GM23248 (cell line): ENCODE measurements around the gene PDLIM7. TPM values are rescaled to one million over a fixed set of nuclear protein-coding genes. Genes with fewer than 3 reads are reported as not detected.

ENCODE experiments used
- DNase-seq: peaks from one replicate; pipeline ENCODE4 v3.0.0-alpha.2; 2015
- H2AFZ ChIP-seq: fragments of 200-600 bp; sonication (generic); 2 replicates; pipeline ENCODE4 v1.6.1; 2016; ENCODE audit warnings: antibody characterized with exemption
- H3F3A ChIP-seq: fragments of 200-600 bp; sonication (generic); 2 replicates; pipeline ENCODE4 v1.6.1; 2016; ENCODE audit warnings: mild to moderate bottlenecking, antibody characterized with exemption, mixed run types; ENCODE audit not compliant: insufficient read depth
- H3K27ac ChIP-seq: fragments of 200-600 bp; sonication (generic); 2 replicates; pipeline ENCODE4 v1.5.1; 2016; ENCODE audit warnings: mild to moderate bottlenecking
- H3K27me3 ChIP-seq: fragments of 200-600 bp; sonication (generic); replicated peaks from 2 replicates; pipeline ENCODE4 v1.6.1; 2016; ENCODE audit warnings: mild to moderate bottlenecking; ENCODE audit not compliant: insufficient read depth
- H3K36me3 ChIP-seq: fragments of 200-600 bp; sonication (generic); 2 replicates; pipeline ENCODE4 v1.6.1; 2016; ENCODE audit warnings: low read depth, mild to moderate bottlenecking
- H3K4me1 ChIP-seq: fragments of 200-600 bp; sonication (generic); 2 replicates; pipeline ENCODE4 v1.6.1; 2016; ENCODE audit warnings: mild to moderate bottlenecking; ENCODE audit not compliant: insufficient read depth
- H3K4me2 ChIP-seq: fragments of 200-600 bp; sonication (generic); one replicate; pipeline ENCODE4 v1.6.1; 2016; ENCODE audit warnings: mild to moderate bottlenecking; ENCODE audit not compliant: unreplicated experiment
- H3K4me3 ChIP-seq: fragments of 200-600 bp; sonication (generic); 2 replicates; pipeline ENCODE4 v1.5.1; 2016; ENCODE audit warnings: mild to moderate bottlenecking
- H3K79me2 ChIP-seq: fragments of 200-600 bp; sonication (generic); 2 replicates; pipeline ENCODE4 v1.6.1; 2016; ENCODE audit warnings: mild to moderate bottlenecking; ENCODE audit not compliant: insufficient read depth
- H3K9ac ChIP-seq: fragments of 200-600 bp; sonication (generic); 2 replicates; pipeline ENCODE4 v1.6.1; 2016; ENCODE audit warnings: mild to moderate bottlenecking
- H3K9me2 ChIP-seq: fragments of 200-600 bp; sonication (generic); 2 replicates; pipeline ENCODE4 v1.6.1; 2016; ENCODE audit warnings: mixed run types, mild to moderate bottlenecking, moderate library complexity; ENCODE audit not compliant: insufficient read depth
- H3K9me3 ChIP-seq: fragments of 200-600 bp; sonication (generic); one replicate; pipeline ENCODE4 v1.6.1; 2017; ENCODE audit warnings: low read depth
- H4K20me1 ChIP-seq: fragments of 200-600 bp; sonication (generic); 2 replicates; pipeline ENCODE4 v1.6.0; 2016; ENCODE audit not compliant: insufficient read depth
- EZH2 ChIP-seq: fragments of 200-600 bp; sonication (generic); IDR thresholded peaks from 2 replicates; pipeline ENCODE4 v1.6.1; 2018; ENCODE audit warnings: antibody characterized with exemption, mild to moderate bottlenecking; ENCODE audit not compliant: insufficient read depth, poor library complexity, severe bottlenecking
- EZH2phosphoT487 ChIP-seq: fragments of 200-600 bp; sonication (generic); IDR thresholded peaks from 2 replicates; pipeline ENCODE4 v1.6.1; 2018; ENCODE audit warnings: antibody characterized with exemption, moderate library complexity, mild to moderate bottlenecking, low read depth; ENCODE audit not compliant: insufficient read depth
- WGBS, 2 experiments: methylation state at CpG; one replicate each; pipeline ENCODE4 v1.1.6; 2015 to 2017; ENCODE audit warnings: low lambda C conversion rate in 2 of 2, low coverage in 1 of 2; ENCODE audit errors: missing lambda C conversion rate in 2 of 2; 5-methylcytosine and 5-hydroxymethylcytosine counted together
- in situ Hi-C: fragments of 300-500 bp; cut with MboI; formaldehyde crosslinking; loops from 2 replicates; pipeline ENCODE4 v1.15.0; 2020
- polyA plus RNA-seq: library from polyadenylated mRNA; unstranded; fragments of >200 nt; fragmentation: Nextera tagmentation; extraction: Ambion mirVana; gene quantifications from 2 replicates; pipeline ENCODE4 v1.2.1, GENCODE V29; 2016
- total RNA-seq: library from RNA; depleted of rRNA; stranded (reverse); fragments of >200 nt; shearing (Covaris generic); gene quantifications from 2 replicates; pipeline ENCODE4 v1.2.3, GENCODE V29; 2014

PDLIM7 gene
- total and polyA plus RNA-seq, 2 experiments from 2014 or later = 320 to 556 TPM

DNA sequence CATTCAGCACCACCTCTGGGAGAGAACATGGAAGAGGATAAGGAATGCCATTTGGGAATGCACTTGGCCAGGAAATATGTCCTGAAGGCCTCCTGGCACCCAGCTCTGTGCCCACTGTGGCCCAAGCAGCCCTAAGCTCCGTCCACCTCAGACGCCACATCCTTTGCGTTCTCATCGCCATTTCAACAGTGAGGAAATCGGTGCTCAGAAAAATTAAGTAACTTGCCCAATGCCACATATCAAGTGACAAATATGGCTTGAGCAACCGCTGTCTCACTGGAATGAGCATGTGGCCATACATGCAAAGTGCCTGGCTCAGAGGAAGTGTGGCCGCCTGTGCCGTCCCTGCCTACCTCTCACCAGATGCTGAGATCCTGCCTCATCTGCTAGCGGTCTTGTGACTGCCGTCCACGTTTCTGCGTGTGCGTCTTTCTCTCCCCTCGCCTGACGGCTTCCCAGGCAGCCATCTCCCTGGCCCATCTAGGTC, 13.2 kb upstream of the PDLIM7 start:
- Histone ChIP-seq H3K27me3 (no peaks in the 10 kb centered on the region), H3K36me3 (peaks cover 8% of the 10 kb centered on the region; the same call in 1 of the 2 replicates), H2AFZ (no peak overlapping the region), H3K9me3 (no peaks in the 10 kb centered on the region), H3K79me2 (peaks cover 17% of the 10 kb centered on the region), H3K9ac (no peak overlapping the region), H3K27ac (no peak overlapping the region), H3F3A (no peaks in the 10 kb centered on the region), H4K20me1 (no peaks in the 10 kb centered on the region), H3K4me1 (peaks cover 7% of the 10 kb centered on the region), H3K4me2 (no peak overlapping the region), H3K4me3 (no peak overlapping the region), H3K9me2 (no peaks in the 10 kb centered on the region)
- DNase-seq = no peak
- TF ChIP-seq EZH2phosphoT487 (no peak), EZH2 (no peak)
- in situ Hi-C loops = no loop called here
- WGBS, 2 experiments = 79 to 83% methylated on average over 15 of the region's 15 CpGs

GRCh38 chr5:177509991-177510566, 12.7 kb upstream of the PDLIM7 start:
- Histone ChIP-seq H3K27ac (no peak overlapping the region), H3K4me3 (no peak overlapping the region), H2AFZ (no peak overlapping the region), H3K4me1 (peaks cover 2% of the 10 kb centered on the region; the same call in 1 of the 2 replicates), H3K4me2 (no peak overlapping the region), H3K36me3 (peaks cover 3% of the 10 kb centered on the region; the same call in 1 of the 2 replicates), H3K9me3 (no peaks in the 10 kb centered on the region), H3F3A (no peaks in the 10 kb centered on the region), H3K9ac (no peak overlapping the region), H4K20me1 (no peaks in the 10 kb centered on the region), H3K9me2 (no peaks in the 10 kb centered on the region), H3K27me3 (no peaks in the 10 kb centered on the region), H3K79me2 (peaks cover 12% of the 10 kb centered on the region)
- no peak for DNase-seq
- TF ChIP-seq EZH2phosphoT487 (no peak), EZH2 (no peak)
- WGBS, 2 experiments = 79 to 80% methylated on average over 11 of the region's 11 CpGs
- in situ Hi-C loops = no loop called here

DNA sequence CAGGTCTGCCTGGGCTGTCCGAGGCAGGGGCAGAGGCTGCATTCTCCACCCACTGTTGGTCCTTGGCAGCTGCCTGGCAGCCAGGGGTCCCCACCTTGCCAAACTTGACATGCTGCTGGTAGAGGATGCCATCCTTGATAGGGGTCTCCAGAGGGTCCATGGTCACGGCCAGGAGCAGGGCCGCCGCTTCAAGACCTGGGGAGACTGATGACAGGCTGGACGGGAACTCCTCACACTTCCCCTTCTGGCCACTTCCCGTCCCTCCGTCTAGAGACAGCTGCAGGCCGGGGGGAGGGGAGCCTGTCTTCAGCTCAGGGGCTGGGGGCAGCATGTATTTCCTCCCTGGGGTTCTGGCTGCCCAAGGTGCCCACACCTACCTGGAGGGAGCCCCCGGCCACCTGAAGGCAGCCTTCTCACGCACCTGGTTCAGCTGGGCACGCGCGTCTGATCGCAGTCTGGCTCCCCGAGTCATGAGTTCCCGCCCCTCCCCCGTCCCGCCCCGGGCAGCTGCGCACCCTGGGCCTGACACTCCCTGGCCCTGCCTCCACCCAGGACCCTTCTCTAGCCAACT, 12.1 kb upstream of the PDLIM7 start, which contains the start of gene DOK3:
DOK3 (minus strand) TSS at position 446 of the 571 bp plus-strand sequence; CDS start at position 160, 286 bp downstream.
- H4K20me1 ChIP-seq = no peaks in the 10 kb centered on the region
- no peaks in the 10 kb centered on the region; the same call in 1 of the 2 replicates for H3K36me3 ChIP-seq
- H3K27me3 ChIP-seq = no peaks in the 10 kb centered on the region
- no peaks in the 10 kb centered on the region for H3K9me2 ChIP-seq
- 61 to 66% methylated on average over 8 to 17 of the region's 20 CpGs for WGBS, 2 experiments
- H3K4me1 ChIP-seq = no peaks in the 10 kb centered on the region
- in situ Hi-C loops = no loop called here
- H2AFZ ChIP-seq = no peak within 1 kb of the TSS
- H3F3A ChIP-seq = no peaks in the 10 kb centered on the region
- no peaks in the 10 kb centered on the region for H3K9me3 ChIP-seq
- no peak for DNase-seq
- H3K27ac ChIP-seq = no peak within 1 kb of the TSS
- H3K79me2 ChIP-seq = peaks cover 6% of the 10 kb centered on the region
- TF ChIP-seq EZH2 (no peak), EZH2phosphoT487 (no peak)
- H3K9ac ChIP-seq = no peak within 1 kb of the TSS
- H3K4me2 ChIP-seq = no peak within 1 kb of the TSS
- H3K4me3 ChIP-seq = no peak within 1 kb of the TSS

- TF ChIP-seq EZH2 (no peak), EZH2phosphoT487 (no peak)
- H2AFZ ChIP-seq = no peak overlapping the region
- DNase-seq = no peak
- no peak overlapping the region for H3K27ac ChIP-seq
- in situ Hi-C loops = no loop called here
- no peaks in the 10 kb centered on the region for H3K9me2 ChIP-seq
- H4K20me1 ChIP-seq = no peaks in the 10 kb centered on the region
- H3K27me3 ChIP-seq = no peaks in the 10 kb centered on the region
- no peak overlapping the region for H3K4me2 ChIP-seq
- H3K79me2 ChIP-seq = no peaks in the 10 kb centered on the region
- H3K4me3 ChIP-seq = no peak overlapping the region
- no peaks in the 10 kb centered on the region for H3K9me3 ChIP-seq
- H3K36me3 ChIP-seq = no peaks in the 10 kb centered on the region; the same call in 1 of the 2 replicates
- H3K9ac ChIP-seq = no peak overlapping the region
- no peaks in the 10 kb centered on the region for H3F3A ChIP-seq
- WGBS, 2 experiments = 78 to 86% methylated on average over 7 to 8 of the region's 8 CpGs
- no peaks in the 10 kb centered on the region for H3K4me1 ChIP-seq
These were observed 11.4 kb upstream of the PDLIM7 start for GRCh38 chr5:177508837-177509236.
